HG03575 (cell line): Measurements from ENCODE around the gene MACIR.

Experiments
- ATAC-seq: cut with Tn5 transposase; IDR thresholded peaks from one replicate; pipeline ENCODE4 v1.9.1; 2021; ENCODE audit not compliant: unreplicated experiment, insufficient number of reproducible peaks, low FRiP score; ENCODE audit errors: extremely low read depth

Gene MACIR

GRCh38 chr5:103283120-103283519, 24.6 kb downstream of the MACIR start:
- no peak for ATAC-seq

- ATAC-seq = no peak
Measured at GRCh38 chr5:103283869-103284268, 25.3 kb downstream of the MACIR start.

GRCh38 chr5:103286622-103287021, 28.1 kb downstream of the MACIR start:
- ATAC-seq = no peak

GRCh38 chr5:103289024-103289423, 30.5 kb downstream of the MACIR start:
- no peak for ATAC-seq

GRCh38 chr5:103290846-103291245, 32.3 kb downstream of the MACIR start:
- no peak for ATAC-seq

- ATAC-seq = no peak
Measured at GRCh38 chr5:103291606-103292005, 33.0 kb downstream of the MACIR start.

- ATAC-seq = no peak
Measured at GRCh38 chr5:103293099-103293498, 34.5 kb downstream of the MACIR start.

- ATAC-seq = no peak
Measured at GRCh38 chr5:103293719-103294118, 35.2 kb downstream of the MACIR start.

GRCh38 chr5:103294906-103295305, 36.3 kb downstream of the MACIR start:
- ATAC-seq = no peak

- ATAC-seq = no peak
Measured at GRCh38 chr5:103295424-103295823, 36.9 kb downstream of the MACIR start.

- ATAC-seq = no peak
Measured at GRCh38 chr5:103295871-103296270, 37.3 kb downstream of the MACIR start.

GRCh38 chr5:103298117-103298516, 39.6 kb downstream of the MACIR start:
- no peak for ATAC-seq

GRCh38 chr5:103298607-103299188, 40.1 kb downstream of the MACIR start:
- no peak for ATAC-seq

- ATAC-seq = no peak
Measured at GRCh38 chr5:103305809-103306208, 47.2 kb downstream of the MACIR start.

- ATAC-seq = no peak
Measured at GRCh38 chr5:103307470-103307869, 48.9 kb downstream of the MACIR start.

GRCh38 chr5:103308774-103309173, 50.2 kb downstream of the MACIR start:
- no peak for ATAC-seq

- no peak for ATAC-seq
Measured at GRCh38 chr5:103313056-103313455, 54.5 kb downstream of the MACIR start.

GRCh38 chr5:103315455-103315854, 56.9 kb downstream of the MACIR start:
- ATAC-seq = no peak

- ATAC-seq = no peak
Measured at GRCh38 chr5:103327451-103327850, 68.9 kb downstream of the MACIR start.

GRCh38 chr5:103327893-103328292, 69.3 kb downstream of the MACIR start:
- ATAC-seq = no peak
